HCT116 (cell line): ENCODE measurements around the gene DGKK. TPM values are rescaled to one million over a fixed set of nuclear protein-coding genes. Genes with fewer than 3 reads are reported as not detected.

Experiments used
- ATAC-seq: fragments of 200-7000 bp; cut with Tn5 transposase; 2 replicates; pipeline ENCODE4 v1.9.1; 2020; ENCODE audit warnings: mild to moderate bottlenecking, moderate library complexity
- BruUV-seq: library from RNA; stranded (reverse); fragments of 400-500 nt; replicated peaks from 2 replicates; lab custom pipeline; 2021; lab: Mats Ljungman, UMichigan
- CTCF ChIA-PET: fragments of 300-600 bp; sonication (Branson Sonifier 250); formaldehyde crosslinking; loops from one replicate; lab custom pipeline; 2021; ENCODE audit warnings: antibody characterized with exemption; lab: Charles Lee
- POLR2A ChIA-PET: fragments of 300-600, 350-600 bp; sonication (Branson Sonifier 250); formaldehyde crosslinking; loops from one replicate; lab custom pipeline; 2021; ENCODE audit warnings: antibody characterized with exemption; lab: Charles Lee
- RAD21 ChIA-PET, 2 experiments: fragments of 300-600 bp; sonication (Branson Sonifier 250); formaldehyde crosslinking; loops; one replicate each; lab custom pipeline; 2023; ENCODE audit warnings: low total read pairs in 2 of 2; ENCODE audit not compliant: uncharacterized antibody in 2 of 2, unreplicated experiment in 2 of 2, low non-redundant PET in 1 of 2; lab: Charles Lee
- DNase-seq: peaks from one replicate; pipeline ENCODE4 v3.0.0-alpha.2; 2010; ENCODE audit warnings: low read depth, low spot score
- H2AFZ ChIP-seq: fragments of 200-600 bp; shearing (Covaris generic), sonication (generic); 2 replicates; pipeline ENCODE4 v1.6.1; 2017; ENCODE audit warnings: low read depth, mixed run types, mixed read lengths, antibody characterized with exemption, low read length; ENCODE audit not compliant: poor library complexity, severe bottlenecking
- H3K27ac ChIP-seq: 2 replicates; pipeline ENCODE4 v1.5.1; 2012; ENCODE audit warnings: low read depth, low read length
- H3K27me3 ChIP-seq: fragments of 200-600 bp; sonication (generic); 2 replicates; pipeline ENCODE4 v1.6.1; 2016; ENCODE audit warnings: mixed run types, low read length, mixed read lengths; ENCODE audit not compliant: insufficient read depth
- H3K36me3 ChIP-seq, 2 experiments: fragments of 200-500 bp in 1 of 2; fragments of 200-600 bp in 1 of 2; sonication (Bioruptor generic) in 1 of 2; sonication (generic) in 1 of 2; 2 replicates each; pipeline versions ENCODE4 v1.5.1 to v1.6.1; 2014 to 2016; ENCODE audit warnings: low read length in 2 of 2, inconsistent platforms in 1 of 2, mixed read lengths in 1 of 2, mixed run types in 1 of 2; ENCODE audit not compliant: insufficient read depth in 2 of 2, control insufficient read depth in 1 of 2
- H3K4me1 ChIP-seq, 2 experiments: fragments of 200-600 bp in 1 of 2; sonication (generic) in 1 of 2; 2 replicates each; pipeline versions ENCODE4 v1.5.1 to v1.6.1; 2012 to 2017; ENCODE audit warnings: low read length in 2 of 2, inconsistent platforms in 1 of 2, mild to moderate bottlenecking in 1 of 2, mixed read lengths in 1 of 2, mixed run types in 1 of 2, moderate library complexity in 1 of 2; ENCODE audit not compliant: insufficient read depth in 2 of 2, control insufficient read depth in 1 of 2
- H3K4me2 ChIP-seq: fragments of 200-600 bp; sonication (generic); 2 replicates; pipeline ENCODE4 v1.6.1; 2017; ENCODE audit warnings: mixed run types, low read length, mixed read lengths
- H3K4me3 ChIP-seq, 2 experiments: fragments of 200-600 bp in 1 of 2; sonication (generic) in 1 of 2; replicated peaks in 1 of 2; 2 replicates each; pipeline ENCODE4 v1.5.1; 2011 to 2016; ENCODE audit warnings: low read length in 2 of 2, control low read depth in 1 of 2, low read depth in 1 of 2, mild to moderate bottlenecking in 1 of 2, mixed read lengths in 1 of 2, mixed run types in 1 of 2
- H3K79me2 ChIP-seq: fragments of 200-600 bp; sonication (generic); 2 replicates; pipeline ENCODE4 v1.6.1; 2017; ENCODE audit warnings: mild to moderate bottlenecking, mixed run types, low read length, moderate library complexity, mixed read lengths; ENCODE audit not compliant: insufficient read depth
- H3K9ac ChIP-seq: fragments of 200-600 bp; sonication (generic); 2 replicates; pipeline ENCODE4 v1.6.1; 2016; ENCODE audit warnings: low read length, mixed read lengths
- H3K9me2 ChIP-seq: fragments of 200-600 bp; sonication (generic), shearing (Covaris generic); 2 replicates; pipeline ENCODE4 v1.6.1; 2017; ENCODE audit warnings: mixed run types, mild to moderate bottlenecking, moderate library complexity; ENCODE audit not compliant: insufficient read depth
- H3K9me3 ChIP-seq, 2 experiments: fragments of 200-500 bp in 1 of 2; fragments of 200-600 bp in 1 of 2; sonication (Bioruptor generic) in 1 of 2; sonication (generic) in 1 of 2; 2 replicates each; pipeline ENCODE4 v1.6.1; 2014 to 2017; ENCODE audit warnings: low read length in 2 of 2, mixed read lengths in 2 of 2, inconsistent platforms in 1 of 2, low read depth in 1 of 2, mild to moderate bottlenecking in 1 of 2, mixed run types in 1 of 2, moderate library complexity in 1 of 2; ENCODE audit not compliant: control insufficient read depth in 1 of 2, insufficient read depth in 1 of 2
- H4K20me1 ChIP-seq: fragments of 200-600 bp; sonication (generic), shearing (Covaris generic); 2 replicates; pipeline ENCODE4 v1.6.1; 2017; ENCODE audit warnings: mixed run types, mild to moderate bottlenecking, moderate library complexity; ENCODE audit not compliant: insufficient read depth
- CBX3 ChIP-seq: IDR thresholded peaks from 2 replicates; pipeline ENCODE4 v1.6.1; 2012; ENCODE audit warnings: low read depth
- CEBPB ChIP-seq: IDR thresholded peaks from 2 replicates; pipeline ENCODE4 v1.6.1; 2012; ENCODE audit warnings: low read depth
- EGR1 ChIP-seq: IDR thresholded peaks from 2 replicates; pipeline ENCODE4 v1.6.1; 2012; ENCODE audit warnings: low read depth
- EZH2phosphoT487 ChIP-seq: fragments of 200-600 bp; IDR thresholded peaks from 2 replicates; pipeline ENCODE4 v1.6.1; 2018; ENCODE audit warnings: antibody characterized with exemption, borderline replicate concordance
- POLR2A ChIP-seq: IDR thresholded peaks from 2 replicates; pipeline ENCODE4 v1.7.0; 2011; ENCODE audit warnings: borderline replicate concordance; ENCODE audit not compliant: insufficient read depth, insufficient read length; ENCODE audit errors: extremely low read depth
- SIN3A ChIP-seq: IDR thresholded peaks from 2 replicates; pipeline ENCODE4 v1.6.1; 2012; ENCODE audit warnings: low read depth
- SP1 ChIP-seq: IDR thresholded peaks from 2 replicates; pipeline ENCODE4 v1.6.1; 2012; ENCODE audit warnings: low read depth
- TCF7L2 ChIP-seq: IDR thresholded peaks from 2 replicates; pipeline ENCODE4 v1.7.0; 2011; ENCODE audit warnings: borderline replicate concordance, inconsistent platforms; ENCODE audit not compliant: insufficient read depth, insufficient read length; ENCODE audit errors: extremely low read depth
- YY1 ChIP-seq: IDR thresholded peaks from 2 replicates; pipeline ENCODE4 v1.6.1; 2011; ENCODE audit warnings: low read length, low read depth, moderate library complexity, mild to moderate bottlenecking; ENCODE audit not compliant: insufficient replicate concordance; ENCODE audit errors: extremely low read depth
- ZFX ChIP-seq: fragments of 450-650 bp; IDR thresholded peaks from 2 replicates; pipeline ENCODE4 v1.6.1; 2017
- ZNF274 ChIP-seq: fragments of 200-500 bp; sonication (Bioruptor generic); IDR thresholded peaks from 2 replicates; pipeline ENCODE4 v1.6.1; 2014; ENCODE audit warnings: mild to moderate bottlenecking, low read depth, low read length, inconsistent platforms
- intact Hi-C: fragments of 100-400 bp; cut with micrococcal nuclease; formaldehyde crosslinking; loops from 2 replicates; pipeline ENCODE4 v1.10.0; 2022
- total RNA-seq: library from RNA; stranded (reverse); gene quantifications from one replicate; pipeline ENCODE4 v1.2.1, GENCODE V29; 2021; ENCODE audit not compliant: unreplicated experiment
- TF ChIP-seq, protein P1 (sequence below), 3 experiments: fragments of 200-600 bp in 1 of 3; sonication (generic) in 1 of 3; IDR thresholded peaks in 2 of 3; conservative IDR thresholded peaks in 1 of 3; 2 replicates each; pipeline ENCODE4 v1.5.1; 2012 to 2017; ENCODE audit warnings: low read depth in 2 of 3, low read length in 2 of 3, antibody characterized with exemption in 1 of 3, borderline replicate concordance in 1 of 3, control low read depth in 1 of 3, mild to moderate bottlenecking in 1 of 3, mixed read lengths in 1 of 3, mixed run types in 1 of 3, moderate library complexity in 1 of 3; ENCODE audit not compliant: insufficient read depth in 1 of 3
- TF ChIP-seq, protein P2 (sequence below): IDR thresholded peaks from 2 replicates; pipeline ENCODE4 v1.6.1; 2012; ENCODE audit warnings: low read depth
- TF ChIP-seq, protein P3 (sequence below): IDR thresholded peaks from 2 replicates; pipeline ENCODE4 v1.6.1; 2012
- TF ChIP-seq, protein P4 (sequence below): IDR thresholded peaks from 2 replicates; pipeline ENCODE4 v1.6.1; 2011; ENCODE audit warnings: mild to moderate bottlenecking, low read length, moderate library complexity; ENCODE audit not compliant: insufficient replicate concordance; ENCODE audit errors: extremely low read depth

DGKK gene
- total RNA-seq, 1 experiment from 2014 or later: not detected

DNA sequence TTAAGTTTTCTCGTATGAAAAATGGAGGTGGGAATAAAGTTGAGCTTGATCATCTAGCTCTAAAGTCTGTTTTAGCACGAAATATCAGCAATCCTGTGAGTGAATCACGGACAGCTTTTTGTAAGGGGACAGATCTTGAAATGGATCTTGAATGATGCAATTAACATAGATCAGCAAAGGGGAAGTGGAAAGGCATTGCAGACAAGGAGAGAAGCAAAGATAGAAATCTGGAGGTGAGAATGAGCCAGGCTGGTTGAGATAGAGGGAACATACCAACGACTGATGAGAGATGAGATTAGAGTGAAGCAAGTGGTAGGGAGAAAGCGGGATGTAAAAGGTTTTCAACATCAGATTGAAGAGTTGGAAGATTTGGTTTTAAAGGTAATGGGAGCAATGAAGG, 4.6 kb upstream of the DGKK start:
- no peaks in the 10 kb centered on the region for H3K4me1 ChIP-seq
- H3K79me2 ChIP-seq: no peaks in the 10 kb centered on the region
- TF ChIP-seq TCF7L2 (no peak), EZH2phosphoT487 (no peak), POLR2A (no peak), SIN3A (no peak), SP1 (no peak), ZNF274 (no peak), YY1 (no peak), CEBPB (no peak), EGR1 (no peak), ZFX (no peak), CBX3 (no peak)
- TF ChIP-seq, protein P1, sequence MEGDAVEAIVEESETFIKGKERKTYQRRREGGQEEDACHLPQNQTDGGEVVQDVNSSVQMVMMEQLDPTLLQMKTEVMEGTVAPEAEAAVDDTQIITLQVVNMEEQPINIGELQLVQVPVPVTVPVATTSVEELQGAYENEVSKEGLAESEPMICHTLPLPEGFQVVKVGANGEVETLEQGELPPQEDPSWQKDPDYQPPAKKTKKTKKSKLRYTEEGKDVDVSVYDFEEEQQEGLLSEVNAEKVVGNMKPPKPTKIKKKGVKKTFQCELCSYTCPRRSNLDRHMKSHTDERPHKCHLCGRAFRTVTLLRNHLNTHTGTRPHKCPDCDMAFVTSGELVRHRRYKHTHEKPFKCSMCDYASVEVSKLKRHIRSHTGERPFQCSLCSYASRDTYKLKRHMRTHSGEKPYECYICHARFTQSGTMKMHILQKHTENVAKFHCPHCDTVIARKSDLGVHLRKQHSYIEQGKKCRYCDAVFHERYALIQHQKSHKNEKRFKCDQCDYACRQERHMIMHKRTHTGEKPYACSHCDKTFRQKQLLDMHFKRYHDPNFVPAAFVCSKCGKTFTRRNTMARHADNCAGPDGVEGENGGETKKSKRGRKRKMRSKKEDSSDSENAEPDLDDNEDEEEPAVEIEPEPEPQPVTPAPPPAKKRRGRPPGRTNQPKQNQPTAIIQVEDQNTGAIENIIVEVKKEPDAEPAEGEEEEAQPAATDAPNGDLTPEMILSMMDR (IDR thresholded peaks at IDR 0.05 in 2 of 3, conservative IDR thresholded peaks at IDR 0.05 in 1 of 3; ENCODE audit: borderline replicate concordance in 1 of 3, insufficient read depth in 1 of 3, low read depth in 2 of 3, low read length in 2 of 3): no peak
- TF ChIP-seq, protein P2, sequence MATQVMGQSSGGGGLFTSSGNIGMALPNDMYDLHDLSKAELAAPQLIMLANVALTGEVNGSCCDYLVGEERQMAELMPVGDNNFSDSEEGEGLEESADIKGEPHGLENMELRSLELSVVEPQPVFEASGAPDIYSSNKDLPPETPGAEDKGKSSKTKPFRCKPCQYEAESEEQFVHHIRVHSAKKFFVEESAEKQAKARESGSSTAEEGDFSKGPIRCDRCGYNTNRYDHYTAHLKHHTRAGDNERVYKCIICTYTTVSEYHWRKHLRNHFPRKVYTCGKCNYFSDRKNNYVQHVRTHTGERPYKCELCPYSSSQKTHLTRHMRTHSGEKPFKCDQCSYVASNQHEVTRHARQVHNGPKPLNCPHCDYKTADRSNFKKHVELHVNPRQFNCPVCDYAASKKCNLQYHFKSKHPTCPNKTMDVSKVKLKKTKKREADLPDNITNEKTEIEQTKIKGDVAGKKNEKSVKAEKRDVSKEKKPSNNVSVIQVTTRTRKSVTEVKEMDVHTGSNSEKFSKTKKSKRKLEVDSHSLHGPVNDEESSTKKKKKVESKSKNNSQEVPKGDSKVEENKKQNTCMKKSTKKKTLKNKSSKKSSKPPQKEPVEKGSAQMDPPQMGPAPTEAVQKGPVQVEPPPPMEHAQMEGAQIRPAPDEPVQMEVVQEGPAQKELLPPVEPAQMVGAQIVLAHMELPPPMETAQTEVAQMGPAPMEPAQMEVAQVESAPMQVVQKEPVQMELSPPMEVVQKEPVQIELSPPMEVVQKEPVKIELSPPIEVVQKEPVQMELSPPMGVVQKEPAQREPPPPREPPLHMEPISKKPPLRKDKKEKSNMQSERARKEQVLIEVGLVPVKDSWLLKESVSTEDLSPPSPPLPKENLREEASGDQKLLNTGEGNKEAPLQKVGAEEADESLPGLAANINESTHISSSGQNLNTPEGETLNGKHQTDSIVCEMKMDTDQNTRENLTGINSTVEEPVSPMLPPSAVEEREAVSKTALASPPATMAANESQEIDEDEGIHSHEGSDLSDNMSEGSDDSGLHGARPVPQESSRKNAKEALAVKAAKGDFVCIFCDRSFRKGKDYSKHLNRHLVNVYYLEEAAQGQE: no peak
- TF ChIP-seq, protein P3, sequence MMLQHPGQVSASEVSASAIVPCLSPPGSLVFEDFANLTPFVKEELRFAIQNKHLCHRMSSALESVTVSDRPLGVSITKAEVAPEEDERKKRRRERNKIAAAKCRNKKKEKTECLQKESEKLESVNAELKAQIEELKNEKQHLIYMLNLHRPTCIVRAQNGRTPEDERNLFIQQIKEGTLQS: no peak
- TF ChIP-seq, protein P4, sequence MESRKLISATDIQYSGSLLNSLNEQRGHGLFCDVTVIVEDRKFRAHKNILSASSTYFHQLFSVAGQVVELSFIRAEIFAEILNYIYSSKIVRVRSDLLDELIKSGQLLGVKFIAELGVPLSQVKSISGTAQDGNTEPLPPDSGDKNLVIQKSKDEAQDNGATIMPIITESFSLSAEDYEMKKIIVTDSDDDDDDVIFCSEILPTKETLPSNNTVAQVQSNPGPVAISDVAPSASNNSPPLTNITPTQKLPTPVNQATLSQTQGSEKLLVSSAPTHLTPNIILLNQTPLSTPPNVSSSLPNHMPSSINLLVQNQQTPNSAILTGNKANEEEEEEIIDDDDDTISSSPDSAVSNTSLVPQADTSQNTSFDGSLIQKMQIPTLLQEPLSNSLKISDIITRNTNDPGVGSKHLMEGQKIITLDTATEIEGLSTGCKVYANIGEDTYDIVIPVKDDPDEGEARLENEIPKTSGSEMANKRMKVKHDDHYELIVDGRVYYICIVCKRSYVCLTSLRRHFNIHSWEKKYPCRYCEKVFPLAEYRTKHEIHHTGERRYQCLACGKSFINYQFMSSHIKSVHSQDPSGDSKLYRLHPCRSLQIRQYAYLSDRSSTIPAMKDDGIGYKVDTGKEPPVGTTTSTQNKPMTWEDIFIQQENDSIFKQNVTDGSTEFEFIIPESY: no peak
- no TSS peak for BruUV-seq
- no peaks in the 10 kb centered on the region for H3K9me3 ChIP-seq
- no peaks in the 10 kb centered on the region for H3K9me2 ChIP-seq
- H4K20me1 ChIP-seq: no peaks in the 10 kb centered on the region
- H3K27ac ChIP-seq: no peak overlapping the region
- H3K4me3 ChIP-seq: no peak overlapping the region
- intact Hi-C loops: loop anchor here (10.0 kb wide), 1 partner anchor 60 kb away; no protein-coding TSS in a partner anchor
- H3K9ac ChIP-seq: no peak overlapping the region
- H3K36me3 ChIP-seq: no peaks in the 10 kb centered on the region
- peaks cover 19% of the 10 kb centered on the region; the same call in 1 of the 2 replicates for H3K27me3 ChIP-seq
- H3K4me2 ChIP-seq: no peak overlapping the region
- no peak for DNase-seq
- CTCF ChIA-PET: no interaction called here
- POLR2A ChIA-PET: no interaction called here
- no peak for ATAC-seq
- no peak overlapping the region for H2AFZ ChIP-seq
- RAD21 ChIA-PET: no interaction called here
